Measurements from ENCODE around the gene KCNH6. TPM values are rescaled to one million over a fixed set of nuclear protein-coding genes. Genes with fewer than 3 reads are reported as not detected.

The KCNH6 gene
- total RNA-seq, 1 experiment from 2014 or later, result not detected

- Histone ChIP-seq H3K36me3 (peaks cover 37% of the 10 kb centered on the region), H3K9me3 (no peaks in the 10 kb centered on the region), H3K27me3 (no peaks in the 10 kb centered on the region), H3K4me3 (no peak overlapping the region)
- no peak for DNase-seq
Observed at GRCh38 chr17:63555500-63556156, 32.5 kb downstream of the KCNH6 start.

- Histone ChIP-seq H3K9me3 (no peaks in the 10 kb centered on the region), H3K4me3 (no peak overlapping the region), H3K36me3 (peaks cover 32% of the 10 kb centered on the region), H3K27me3 (no peaks in the 10 kb centered on the region)
- no peak for DNase-seq
Observed at GRCh38 chr17:63557416-63557815, 34.3 kb downstream of the KCNH6 start.

DNA sequence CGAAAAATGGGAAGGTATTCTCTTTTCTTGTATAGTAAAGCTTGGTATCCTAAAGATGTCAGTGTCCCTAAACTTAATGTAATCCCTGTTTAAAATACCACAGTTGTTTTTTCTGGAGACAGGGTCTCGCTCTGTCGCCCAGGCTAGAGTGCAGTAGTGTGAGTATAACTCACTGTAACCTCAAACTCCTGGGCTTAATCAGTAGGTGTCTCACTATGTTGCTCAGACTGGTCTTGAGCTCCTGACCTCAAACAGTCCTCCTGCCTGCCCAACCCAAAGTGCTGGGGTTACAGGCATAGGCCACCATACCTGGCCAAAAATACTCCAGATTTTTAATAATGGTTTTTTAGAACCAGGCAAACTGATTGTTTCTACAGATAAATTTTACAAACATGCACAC, 35.3 kb downstream of the KCNH6 start:
- Histone ChIP-seq H3K4me3 (no peak overlapping the region), H3K9me3 (no peaks in the 10 kb centered on the region), H3K36me3 (peaks cover 31% of the 10 kb centered on the region), H3K27me3 (no peaks in the 10 kb centered on the region)
- DNase-seq, result no peak

- peaks cover 5% of the 10 kb centered on the region; the same call in 1 of the 2 replicates for H3K36me3 ChIP-seq
- DNase-seq, result no peak
- no peaks in the 10 kb centered on the region for H3K9me3 ChIP-seq
- H3K27me3 ChIP-seq, result no peaks in the 10 kb centered on the region
- H3K4me3 ChIP-seq, result no peak overlapping the region
Observed at GRCh38 chr17:63561819-63562218, 38.7 kb downstream of the KCNH6 start.

- Histone ChIP-seq H3K27me3 (no peaks in the 10 kb centered on the region), H3K36me3 (peaks cover 5% of the 10 kb centered on the region; the same call in 1 of the 2 replicates), H3K9me3 (no peaks in the 10 kb centered on the region), H3K4me3 (no peak overlapping the region)
- DNase-seq, result no peak
Observed at GRCh38 chr17:63563339-63563738, 40.2 kb downstream of the KCNH6 start.

GRCh38 chr17:63564562-63564961, 41.4 kb downstream of the KCNH6 start:
- DNase-seq, result no peak
- Histone ChIP-seq H3K9me3 (no peaks in the 10 kb centered on the region), H3K27me3 (no peaks in the 10 kb centered on the region), H3K4me3 (no peak overlapping the region), H3K36me3 (peaks cover 14% of the 10 kb centered on the region)

GRCh38 chr17:63567229-63567628, 44.1 kb downstream of the KCNH6 start:
- H3K4me3 ChIP-seq, result no peak overlapping the region
- H3K36me3 ChIP-seq, result peaks cover 16% of the 10 kb centered on the region
- H3K27me3 ChIP-seq, result no peaks in the 10 kb centered on the region
- no peaks in the 10 kb centered on the region for H3K9me3 ChIP-seq
- no peak for DNase-seq

GRCh38 chr17:63568563-63568962, 45.4 kb downstream of the KCNH6 start:
- peaks cover 20% of the 10 kb centered on the region for H3K36me3 ChIP-seq
- DNase-seq, result no peak
- no peaks in the 10 kb centered on the region for H3K9me3 ChIP-seq

DNA sequence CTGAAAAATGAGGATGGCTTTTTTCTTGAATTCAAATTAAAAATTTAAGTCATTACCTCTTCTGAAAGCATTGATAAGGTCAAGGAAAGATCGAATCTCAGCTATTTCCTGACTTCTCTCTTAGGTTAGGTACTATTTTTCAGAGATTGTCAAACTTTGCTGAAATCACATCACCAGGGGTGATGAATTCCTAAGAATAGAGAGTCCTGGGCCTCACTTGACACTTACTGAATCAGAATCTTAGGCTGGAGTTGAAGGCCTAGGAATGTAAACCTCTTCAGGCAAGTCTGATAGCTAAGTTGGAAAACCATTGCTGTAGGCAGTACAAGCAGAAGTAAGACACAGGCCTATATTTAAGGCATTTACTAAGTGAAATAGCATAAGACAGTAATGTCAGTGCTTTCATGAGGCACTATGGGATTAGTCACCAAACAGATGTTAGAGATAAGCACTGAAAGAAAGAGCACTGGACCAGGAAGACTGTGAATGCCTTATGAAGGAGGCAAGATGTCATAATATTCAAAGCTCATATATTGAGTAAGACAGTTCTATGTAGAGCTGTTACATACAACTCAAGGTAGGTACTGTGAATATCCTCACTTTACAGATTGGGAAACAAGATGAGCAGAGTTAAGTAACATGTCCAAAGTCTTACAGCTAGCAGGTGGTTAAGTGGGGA, 48.6 kb downstream of the KCNH6 start:
- H3K9me3 ChIP-seq, result no peaks in the 10 kb centered on the region
- no peak for DNase-seq
- H3K27me3 ChIP-seq, result no peaks in the 10 kb centered on the region
- H3K4me3 ChIP-seq, result no peak overlapping the region
- peaks cover 24% of the 10 kb centered on the region for H3K36me3 ChIP-seq

More at GRCh38 chr17:63568563-63568962, 45.4 kb downstream of the KCNH6 start:
- no peak overlapping the region for H3K4me3 ChIP-seq
- no peaks in the 10 kb centered on the region for H3K27me3 ChIP-seq

DNA sequence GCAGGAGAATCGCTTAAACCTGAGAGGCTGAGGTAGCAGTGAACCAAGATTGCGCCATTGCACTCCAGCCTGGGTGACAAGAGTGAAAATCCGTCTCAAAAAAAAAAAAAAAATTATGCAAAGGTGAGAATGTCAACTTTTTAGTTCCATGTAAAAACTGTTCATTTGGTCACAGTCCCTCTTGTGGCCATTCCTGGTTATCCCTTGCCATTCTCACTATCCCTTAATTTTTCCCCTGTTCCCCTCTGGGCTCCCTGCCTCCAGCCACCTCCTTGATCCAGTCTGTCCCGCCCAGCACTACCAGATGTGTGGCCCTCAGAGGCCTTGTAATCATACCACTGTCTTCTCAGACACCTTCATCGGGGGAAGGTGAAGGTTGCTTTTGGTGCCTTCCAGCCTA, 50.5 kb downstream of the KCNH6 start:
- DNase-seq, result no peak
- no peak overlapping the region for H3K4me3 ChIP-seq
- H3K27me3 ChIP-seq, result no peaks in the 10 kb centered on the region
- peaks cover 33% of the 10 kb centered on the region for H3K36me3 ChIP-seq
- no peaks in the 10 kb centered on the region for H3K9me3 ChIP-seq

- H3K9me3 ChIP-seq, result no peaks in the 10 kb centered on the region
- peaks cover 47% of the 10 kb centered on the region for H3K36me3 ChIP-seq
- no peaks in the 10 kb centered on the region for H3K27me3 ChIP-seq
- no peak overlapping the region for H3K4me3 ChIP-seq
- DNase-seq, result no peak
Observed at GRCh38 chr17:63578027-63578768, 55.0 kb downstream of the KCNH6 start.

- Histone ChIP-seq H3K27me3 (no peaks in the 10 kb centered on the region), H3K36me3 (peaks cover 52% of the 10 kb centered on the region), H3K9me3 (no peaks in the 10 kb centered on the region), H3K4me3 (no peak overlapping the region)
- DNase-seq, result no peak
Observed at GRCh38 chr17:63578769-63579111, 55.6 kb downstream of the KCNH6 start.

- Histone ChIP-seq H3K27me3 (no peaks in the 10 kb centered on the region), H3K9me3 (no peaks in the 10 kb centered on the region), H3K4me3 (no peak overlapping the region), H3K36me3 (peaks cover 55% of the 10 kb centered on the region)
- no peak for DNase-seq
Observed at GRCh38 chr17:63579633-63580032, 56.5 kb downstream of the KCNH6 start.

- Histone ChIP-seq H3K27me3 (no peaks in the 10 kb centered on the region), H3K36me3 (peaks cover 76% of the 10 kb centered on the region), H3K9me3 (no peaks in the 10 kb centered on the region), H3K4me3 (no peak overlapping the region)
- no peak for DNase-seq
Observed at GRCh38 chr17:63587770-63588169, 64.6 kb downstream of the KCNH6 start.

DNA sequence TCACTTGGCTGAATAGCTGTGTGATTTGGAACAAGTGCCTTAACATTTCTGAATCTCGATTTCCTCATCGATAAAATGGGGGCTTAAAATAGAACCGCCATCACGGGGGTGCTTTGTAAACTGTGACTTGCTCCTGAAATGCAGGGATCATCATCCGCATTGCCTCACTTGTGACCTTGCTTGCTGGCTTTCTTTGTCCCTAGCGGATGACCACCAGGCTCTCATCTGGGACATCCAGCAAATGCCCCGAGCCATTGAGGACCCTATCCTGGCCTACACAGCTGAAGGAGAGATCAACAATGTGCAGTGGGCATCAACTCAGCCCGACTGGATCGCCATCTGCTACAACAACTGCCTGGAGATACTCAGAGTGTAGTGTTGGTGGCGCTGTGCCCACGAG, 65.6 kb downstream of the KCNH6 start:
- Histone ChIP-seq H3K36me3 (peaks cover 74% of the 10 kb centered on the region), H3K27me3 (no peaks in the 10 kb centered on the region), H3K4me3 (no peak overlapping the region), H3K9me3 (no peaks in the 10 kb centered on the region)
- DNase-seq, result no peak

GRCh38 chr17:63589646-63590045, 66.5 kb downstream of the KCNH6 start:
- Histone ChIP-seq H3K36me3 (peaks cover 69% of the 10 kb centered on the region), H3K27me3 (no peaks in the 10 kb centered on the region), H3K4me3 (no peak overlapping the region), H3K9me3 (no peaks in the 10 kb centered on the region)
- no peak for DNase-seq

DNA sequence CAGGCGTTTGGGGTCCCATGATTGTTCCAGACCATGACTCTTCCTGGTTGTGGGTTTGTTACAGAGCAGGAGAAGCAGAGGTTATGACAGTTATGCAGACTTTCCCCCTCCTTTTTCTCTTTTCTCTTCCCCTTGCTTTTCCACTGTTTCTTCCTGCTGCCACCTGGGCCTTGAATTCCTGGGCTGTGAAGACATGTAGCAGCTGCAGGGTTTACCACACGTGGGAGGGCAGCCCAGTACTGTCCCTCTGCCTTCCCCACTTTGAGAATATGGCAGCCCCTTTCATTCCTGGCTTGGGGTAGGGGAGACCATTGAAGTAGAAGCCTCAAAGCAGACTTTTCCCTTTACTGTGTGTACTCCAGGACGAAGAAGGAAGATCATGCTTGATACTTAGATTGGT, 69.6 kb downstream of the KCNH6 start:
- DNase-seq, result no peak
- Histone ChIP-seq H3K9me3 (no peaks in the 10 kb centered on the region), H3K36me3 (peaks cover 56% of the 10 kb centered on the region), H3K27me3 (no peaks in the 10 kb centered on the region), H3K4me3 (no peak overlapping the region)

- DNase-seq, result no peak
- Histone ChIP-seq H3K9me3 (no peaks in the 10 kb centered on the region), H3K36me3 (peaks cover 34% of the 10 kb centered on the region), H3K4me3 (no peak overlapping the region), H3K27me3 (no peaks in the 10 kb centered on the region)
Observed at GRCh38 chr17:63595132-63595531, 72.0 kb downstream of the KCNH6 start.

Data from MG63 (cell line).